ENCODE results near the gene SCTR.

Gene SCTR

DNA sequence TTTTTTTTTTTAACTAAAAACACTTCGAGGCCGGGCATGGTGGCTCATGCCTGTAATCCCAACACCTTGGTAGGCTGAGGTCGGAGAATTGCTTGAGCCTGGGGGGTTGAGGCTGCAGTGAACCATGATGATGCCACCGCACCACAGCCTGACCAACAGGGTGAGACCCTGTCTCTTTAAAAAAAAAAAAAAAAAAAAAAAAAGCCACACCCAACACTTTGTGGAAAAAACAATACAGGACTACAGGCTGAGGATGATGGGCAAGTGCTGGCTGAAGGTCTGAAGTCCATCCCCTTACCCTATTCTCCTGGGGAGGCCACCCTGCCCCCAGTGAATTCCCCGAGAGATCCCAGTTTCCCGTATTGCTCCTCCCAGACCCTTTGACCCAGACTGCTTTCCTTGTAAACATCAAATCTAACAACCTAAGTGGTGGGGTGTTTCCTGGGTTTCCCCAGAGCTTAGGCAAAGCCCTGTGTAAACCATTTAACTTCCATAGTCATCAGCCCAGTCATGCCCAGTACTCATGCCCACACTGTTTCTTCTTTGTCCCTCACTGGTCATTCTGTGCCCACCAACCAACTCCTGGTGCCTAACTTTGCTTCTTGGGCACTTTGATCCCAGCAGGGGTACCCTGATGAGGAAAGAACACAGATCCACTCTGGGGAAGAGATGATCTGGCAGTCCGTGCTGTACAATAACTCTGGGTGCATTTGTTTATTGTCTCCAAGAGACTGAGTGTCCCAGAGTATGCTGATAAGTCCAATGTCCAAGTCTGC, 98.5 kb downstream of the SCTR start:
- H3K27ac ChIP-seq (ENCODE audit: low read depth, low read length): no peak overlapping the region
- no peak overlapping the region for H3K4me3 ChIP-seq (ENCODE audit: low read length)
- no peaks in the 10 kb centered on the region for H3K27me3 ChIP-seq (ENCODE audit: insufficient read depth, low read length)
- H3K36me3 ChIP-seq (ENCODE audit: insufficient read depth, low read length): no peaks in the 10 kb centered on the region
- 91% methylated on average over 7 of the region's 7 CpGs for WGBS
- peaks cover 6% of the 10 kb centered on the region; the same call in 1 of the 2 replicates for H3K4me1 ChIP-seq (ENCODE audit: insufficient read depth, low read length)
- no peak overlapping the region for H3K9ac ChIP-seq (ENCODE audit: low read depth, low read length)
- peaks cover 12% of the 10 kb centered on the region for H3K9me3 ChIP-seq (ENCODE audit: insufficient read depth, low read depth, low read length)

DNA sequence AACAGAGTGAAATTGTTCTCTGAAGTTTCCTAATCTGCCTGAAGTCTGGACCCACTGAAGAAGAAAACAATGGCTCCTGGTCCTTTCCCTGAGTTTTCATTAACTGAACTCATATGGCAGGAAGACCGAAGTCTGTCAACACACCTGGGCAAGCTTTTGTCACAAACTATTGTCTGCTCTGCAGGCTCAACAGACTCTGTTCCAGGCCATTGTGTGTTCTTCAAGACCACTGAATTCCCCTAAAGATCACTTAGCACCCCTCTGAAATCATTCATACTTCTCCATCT, 99.2 kb downstream of the SCTR start:
- Histone ChIP-seq H3K36me3 (ENCODE audit: insufficient read depth, low read length) (no peaks in the 10 kb centered on the region), H3K27ac (ENCODE audit: low read depth, low read length) (no peak overlapping the region), H3K27me3 (ENCODE audit: insufficient read depth, low read length) (no peaks in the 10 kb centered on the region), H3K9me3 (ENCODE audit: insufficient read depth, low read depth, low read length) (peaks cover 15% of the 10 kb centered on the region), H3K4me1 (ENCODE audit: insufficient read depth, low read length) (peaks cover 6% of the 10 kb centered on the region; the same call in 1 of the 2 replicates), H3K9ac (ENCODE audit: low read depth, low read length) (no peak overlapping the region), H3K4me3 (ENCODE audit: low read length) (no peak overlapping the region)
- WGBS: 93% methylated on average over 1 of the region's 1 CpG

- no peak overlapping the region for H3K4me3 ChIP-seq (ENCODE audit: low read length)
- H3K9ac ChIP-seq (ENCODE audit: low read depth, low read length): no peak overlapping the region
- H3K27me3 ChIP-seq (ENCODE audit: insufficient read depth, low read length): no peaks in the 10 kb centered on the region
- H3K36me3 ChIP-seq (ENCODE audit: insufficient read depth, low read length): no peaks in the 10 kb centered on the region
- no peak overlapping the region for H3K27ac ChIP-seq (ENCODE audit: low read depth, low read length)
- WGBS: 95% methylated on average over 10 of the region's 10 CpGs
- H3K9me3 ChIP-seq (ENCODE audit: insufficient read depth, low read depth, low read length): peaks cover 15% of the 10 kb centered on the region
- peaks cover 6% of the 10 kb centered on the region; the same call in 1 of the 2 replicates for H3K4me1 ChIP-seq (ENCODE audit: insufficient read depth, low read length)
Measured at GRCh38 chr2:119424284-119425118, 99.8 kb downstream of the SCTR start.

GRCh38 chr2:119423811-119424210, 100.5 kb downstream of the SCTR start:
- WGBS: 98% methylated on average over 2 of the region's 2 CpGs
- Histone ChIP-seq H3K4me3 (ENCODE audit: low read length) (no peak overlapping the region), H3K9me3 (ENCODE audit: insufficient read depth, low read depth, low read length) (peaks cover 15% of the 10 kb centered on the region), H3K9ac (ENCODE audit: low read depth, low read length) (no peak overlapping the region), H3K4me1 (ENCODE audit: insufficient read depth, low read length) (peaks cover 6% of the 10 kb centered on the region; the same call in 1 of the 2 replicates), H3K27me3 (ENCODE audit: insufficient read depth, low read length) (no peaks in the 10 kb centered on the region), H3K27ac (ENCODE audit: low read depth, low read length) (no peak overlapping the region), H3K36me3 (ENCODE audit: insufficient read depth, low read length) (no peaks in the 10 kb centered on the region)

GRCh38 chr2:119423108-119423444, 101.2 kb downstream of the SCTR start:
- Histone ChIP-seq H3K27ac (ENCODE audit: low read depth, low read length) (no peak overlapping the region), H3K9me3 (ENCODE audit: insufficient read depth, low read depth, low read length) (peaks cover 15% of the 10 kb centered on the region), H3K9ac (ENCODE audit: low read depth, low read length) (no peak overlapping the region), H3K4me1 (ENCODE audit: insufficient read depth, low read length) (peaks cover 6% of the 10 kb centered on the region; the same call in 1 of the 2 replicates), H3K36me3 (ENCODE audit: insufficient read depth, low read length) (no peaks in the 10 kb centered on the region), H3K4me3 (ENCODE audit: low read length) (no peak overlapping the region), H3K27me3 (ENCODE audit: insufficient read depth, low read length) (no peaks in the 10 kb centered on the region)
- 93% methylated on average over 1 of the region's 2 CpGs for WGBS

GRCh38 chr2:119422360-119423107, 101.7 kb downstream of the SCTR start:
- H3K9ac ChIP-seq (ENCODE audit: low read depth, low read length): no peak overlapping the region
- no peak overlapping the region for H3K27ac ChIP-seq (ENCODE audit: low read depth, low read length)
- peaks cover 6% of the 10 kb centered on the region; the same call in 1 of the 2 replicates for H3K4me1 ChIP-seq (ENCODE audit: insufficient read depth, low read length)
- no peaks in the 10 kb centered on the region for H3K27me3 ChIP-seq (ENCODE audit: insufficient read depth, low read length)
- no peak overlapping the region for H3K4me3 ChIP-seq (ENCODE audit: low read length)
- H3K36me3 ChIP-seq (ENCODE audit: insufficient read depth, low read length): no peaks in the 10 kb centered on the region
- WGBS: 81% methylated on average over 7 of the region's 7 CpGs
- peaks cover 15% of the 10 kb centered on the region for H3K9me3 ChIP-seq (ENCODE audit: insufficient read depth, low read depth, low read length)

DNA sequence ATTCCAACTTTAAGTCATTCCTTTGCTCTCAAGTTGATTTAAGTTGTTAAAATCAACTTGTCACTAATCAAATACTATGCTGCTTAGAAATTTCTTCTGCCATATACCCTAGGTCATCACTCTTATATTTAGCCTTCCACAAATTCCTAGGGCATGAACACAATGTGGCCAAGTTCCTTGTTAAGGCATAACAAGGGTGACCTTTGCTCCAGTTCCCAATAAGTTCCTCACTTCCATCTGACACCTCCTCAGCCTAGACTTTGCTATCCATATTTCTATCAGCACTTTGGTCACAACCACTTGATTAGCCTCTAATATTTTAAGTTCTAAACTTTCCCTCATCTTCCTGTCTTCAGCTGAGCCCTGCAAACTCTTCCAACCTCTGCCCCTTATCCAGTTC, 102.5 kb downstream of the SCTR start:
- Histone ChIP-seq H3K36me3 (ENCODE audit: insufficient read depth, low read length) (no peaks in the 10 kb centered on the region), H3K27ac (ENCODE audit: low read depth, low read length) (no peak overlapping the region), H3K27me3 (ENCODE audit: insufficient read depth, low read length) (no peaks in the 10 kb centered on the region), H3K4me3 (ENCODE audit: low read length) (no peak overlapping the region), H3K9ac (ENCODE audit: low read depth, low read length) (no peak overlapping the region), H3K4me1 (ENCODE audit: insufficient read depth, low read length) (peaks cover 3% of the 10 kb centered on the region; the same call in 1 of the 2 replicates), H3K9me3 (ENCODE audit: insufficient read depth, low read depth, low read length) (peaks cover 15% of the 10 kb centered on the region)

- H3K4me1 ChIP-seq (ENCODE audit: insufficient read depth, low read length): no peaks in the 10 kb centered on the region
- no peak overlapping the region for H3K9ac ChIP-seq (ENCODE audit: low read depth, low read length)
- H3K27me3 ChIP-seq (ENCODE audit: insufficient read depth, low read length): no peaks in the 10 kb centered on the region
- no peak overlapping the region for H3K27ac ChIP-seq (ENCODE audit: low read depth, low read length)
- peaks cover 15% of the 10 kb centered on the region for H3K9me3 ChIP-seq (ENCODE audit: insufficient read depth, low read depth, low read length)
- no peaks in the 10 kb centered on the region for H3K36me3 ChIP-seq (ENCODE audit: insufficient read depth, low read length)
- WGBS: 91% methylated on average over 1 of the region's 1 CpG
- H3K4me3 ChIP-seq (ENCODE audit: low read length): no peak overlapping the region
Measured at GRCh38 chr2:119421304-119421703, 103.0 kb downstream of the SCTR start.

DNA sequence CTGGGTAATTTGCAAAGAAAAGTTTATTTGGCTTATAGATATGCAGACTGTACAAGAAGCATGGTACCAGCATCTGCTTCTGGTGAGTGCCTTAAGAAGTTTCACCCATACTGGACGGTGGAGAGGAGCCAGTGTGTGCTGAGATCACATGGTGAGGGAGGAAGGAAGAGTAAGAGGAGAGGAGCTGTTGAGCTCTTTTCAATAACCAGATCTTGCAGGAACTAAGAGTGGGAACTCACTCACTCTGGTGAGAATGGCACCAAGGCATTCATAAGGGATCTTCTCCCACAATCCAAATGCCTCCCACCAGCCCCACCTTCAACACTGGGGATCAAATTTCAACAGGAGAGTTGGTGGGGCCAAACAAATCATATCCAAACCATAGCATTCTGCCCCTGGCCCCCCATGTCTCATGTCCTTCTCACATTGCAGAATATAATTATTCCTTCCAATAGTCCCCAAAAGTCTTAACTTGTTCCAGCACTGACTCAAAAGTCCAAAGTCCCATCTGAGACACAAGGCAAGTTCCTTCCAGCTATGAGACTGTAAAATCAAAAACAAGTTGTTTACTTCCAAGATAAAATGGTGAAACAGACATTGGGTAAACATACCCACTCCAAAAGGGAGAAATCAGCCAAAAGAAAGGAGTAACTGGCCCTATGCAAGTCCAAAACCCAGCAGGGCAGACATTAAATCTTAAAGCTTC, 104.3 kb downstream of the SCTR start:
- Histone ChIP-seq H3K27ac (ENCODE audit: low read depth, low read length) (no peak overlapping the region), H3K9ac (ENCODE audit: low read depth, low read length) (no peak overlapping the region), H3K4me3 (ENCODE audit: low read length) (no peak overlapping the region), H3K9me3 (ENCODE audit: insufficient read depth, low read depth, low read length) (peaks cover 15% of the 10 kb centered on the region), H3K4me1 (ENCODE audit: insufficient read depth, low read length) (no peaks in the 10 kb centered on the region), H3K36me3 (ENCODE audit: insufficient read depth, low read length) (no peaks in the 10 kb centered on the region), H3K27me3 (ENCODE audit: insufficient read depth, low read length) (no peaks in the 10 kb centered on the region)
- 79% methylated on average over 1 of the region's 1 CpG for WGBS

GRCh38 chr2:119419065-119419464, 105.2 kb downstream of the SCTR start:
- no peaks in the 10 kb centered on the region for H3K36me3 ChIP-seq (ENCODE audit: insufficient read depth, low read length)
- no peak overlapping the region for H3K4me3 ChIP-seq (ENCODE audit: low read length)
- 90% methylated on average over 1 of the region's 1 CpG for WGBS
- no peaks in the 10 kb centered on the region for H3K4me1 ChIP-seq (ENCODE audit: insufficient read depth, low read length)
- H3K27ac ChIP-seq (ENCODE audit: low read depth, low read length): no peak overlapping the region
- H3K9ac ChIP-seq (ENCODE audit: low read depth, low read length): no peak overlapping the region
- peaks cover 19% of the 10 kb centered on the region for H3K9me3 ChIP-seq (ENCODE audit: insufficient read depth, low read depth, low read length)
- H3K27me3 ChIP-seq (ENCODE audit: insufficient read depth, low read length): no peaks in the 10 kb centered on the region

All from HUES64 (cell line).